ENCODE measurements around the gene CCDC66. TPM values are rescaled to one million over a fixed set of nuclear protein-coding genes. Genes with fewer than 3 reads are reported as not detected.

Gene CCDC66
- total RNA-seq, 4 donors from 2014 or later = 43.5 to 77.9 (median 65.7) TPM

DNA sequence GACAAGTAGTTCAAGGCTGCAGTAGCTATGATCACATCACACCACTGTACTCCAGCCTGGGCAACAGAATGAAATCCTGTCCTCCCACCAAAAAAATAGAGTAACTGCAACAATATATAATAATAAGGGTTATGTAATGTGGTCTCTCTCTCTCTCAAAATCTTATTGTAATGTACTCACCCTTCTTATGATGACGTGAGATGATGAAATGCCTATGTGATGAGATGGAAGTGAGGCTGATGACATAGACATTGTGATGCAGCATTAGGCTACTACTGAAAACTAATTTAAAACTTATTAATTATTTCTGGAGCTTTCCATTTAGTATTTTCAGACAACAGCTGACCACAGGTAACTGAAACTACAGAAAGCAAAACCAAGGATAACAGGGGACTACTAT, 98.7 kb downstream of the CCDC66 start:
- Histone ChIP-seq H3K27me3 (no peaks in the 10 kb centered on the region), H3K4me1 (no peaks in the 10 kb centered on the region), H3K36me3 (no peaks in the 10 kb centered on the region), H3K9me3 (no peaks in the 10 kb centered on the region), H3K4me3 (no peak overlapping the region), H3K27ac (no peak overlapping the region)
- TF ChIP-seq POLR2A (IDR thresholded peaks at IDR 0.05) = no peak
- no peak for DNase-seq
- intact Hi-C loops (cut with DNase I; ENCODE audit: low total_unique reads) = no loop called here

DNA sequence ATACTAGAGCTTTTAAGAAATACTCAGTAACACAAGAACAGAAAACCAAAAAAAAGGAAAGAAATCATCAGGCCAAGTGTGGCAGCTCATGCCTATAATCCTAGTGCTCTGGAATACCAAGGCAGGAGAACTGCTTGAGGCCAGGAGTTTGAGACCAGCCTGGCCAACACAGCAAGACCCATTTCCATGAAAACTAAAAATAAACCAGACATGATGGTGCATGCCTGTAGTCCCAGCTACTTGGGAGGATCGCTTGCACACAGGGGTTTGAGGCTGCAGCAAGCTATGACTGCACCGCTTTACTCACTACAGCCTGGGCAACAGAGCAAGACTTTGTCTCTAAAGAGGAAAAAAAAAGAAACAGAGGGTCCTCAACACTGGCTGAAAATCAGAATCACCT, 107.8 kb downstream of the CCDC66 start:
- Histone ChIP-seq H3K4me1 (no peaks in the 10 kb centered on the region), H3K27me3 (no peaks in the 10 kb centered on the region), H3K36me3 (no peaks in the 10 kb centered on the region), H3K27ac (no peak overlapping the region), H3K9me3 (no peaks in the 10 kb centered on the region), H3K4me3 (no peak overlapping the region)
- intact Hi-C loops (cut with DNase I; ENCODE audit: low total_unique reads) = no loop called here
- TF ChIP-seq, protein P1, sequence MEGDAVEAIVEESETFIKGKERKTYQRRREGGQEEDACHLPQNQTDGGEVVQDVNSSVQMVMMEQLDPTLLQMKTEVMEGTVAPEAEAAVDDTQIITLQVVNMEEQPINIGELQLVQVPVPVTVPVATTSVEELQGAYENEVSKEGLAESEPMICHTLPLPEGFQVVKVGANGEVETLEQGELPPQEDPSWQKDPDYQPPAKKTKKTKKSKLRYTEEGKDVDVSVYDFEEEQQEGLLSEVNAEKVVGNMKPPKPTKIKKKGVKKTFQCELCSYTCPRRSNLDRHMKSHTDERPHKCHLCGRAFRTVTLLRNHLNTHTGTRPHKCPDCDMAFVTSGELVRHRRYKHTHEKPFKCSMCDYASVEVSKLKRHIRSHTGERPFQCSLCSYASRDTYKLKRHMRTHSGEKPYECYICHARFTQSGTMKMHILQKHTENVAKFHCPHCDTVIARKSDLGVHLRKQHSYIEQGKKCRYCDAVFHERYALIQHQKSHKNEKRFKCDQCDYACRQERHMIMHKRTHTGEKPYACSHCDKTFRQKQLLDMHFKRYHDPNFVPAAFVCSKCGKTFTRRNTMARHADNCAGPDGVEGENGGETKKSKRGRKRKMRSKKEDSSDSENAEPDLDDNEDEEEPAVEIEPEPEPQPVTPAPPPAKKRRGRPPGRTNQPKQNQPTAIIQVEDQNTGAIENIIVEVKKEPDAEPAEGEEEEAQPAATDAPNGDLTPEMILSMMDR (IDR thresholded peaks at IDR 0.05) = no peak
- TF ChIP-seq POLR2A (IDR thresholded peaks at IDR 0.05) = no peak
- no peak for DNase-seq

DNA sequence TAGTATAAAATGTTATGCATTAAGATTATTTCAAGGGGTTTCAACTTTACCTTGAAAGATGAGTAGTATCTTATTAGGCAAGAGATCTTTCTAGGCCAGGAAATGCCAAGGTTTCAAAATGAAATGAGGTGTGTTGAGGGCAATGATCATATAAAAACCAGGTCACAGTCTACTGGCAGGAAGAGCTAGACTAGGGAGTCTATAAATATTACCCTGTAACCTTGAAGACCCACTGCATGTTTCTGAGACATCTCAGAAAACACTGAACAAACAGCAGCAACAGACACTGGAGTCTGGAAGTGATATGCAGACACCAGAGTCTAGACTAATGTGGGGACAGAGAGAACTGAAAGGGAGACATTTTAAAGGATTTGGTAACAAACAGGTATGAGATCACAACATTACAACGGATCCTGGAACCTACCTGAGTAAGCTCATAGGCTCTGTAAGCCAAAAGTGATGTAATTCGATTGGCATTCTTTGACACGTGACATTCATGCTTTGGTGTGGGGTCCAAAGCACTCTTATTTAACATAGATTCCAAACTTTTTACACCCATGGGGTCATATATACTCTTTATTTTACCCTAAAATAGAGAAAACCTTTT, 111.1 kb downstream of the CCDC66 start:
- intact Hi-C loops (cut with DNase I; ENCODE audit: low total_unique reads) = no loop called here
- Histone ChIP-seq H3K4me3 (no peak overlapping the region), H3K27ac (no peak overlapping the region), H3K4me1 (no peaks in the 10 kb centered on the region), H3K27me3 (no peaks in the 10 kb centered on the region), H3K36me3 (no peaks in the 10 kb centered on the region), H3K9me3 (no peaks in the 10 kb centered on the region)
- TF ChIP-seq, protein P1 (IDR thresholded peaks at IDR 0.05) = no peak
- TF ChIP-seq POLR2A (IDR thresholded peaks at IDR 0.05) = no peak
- DNase-seq = no peak

Other genes starting within 250 kb of the CCDC66 start
- gene ERC2, start 88.7 kb upstream of the CCDC66 start, total RNA-seq = 1 to 10 TPM in 2 of 4 donors, not detected in 2; 1.7 to 5.5 TPM
- 100 to 1,000 TPM in 2 of 4 donors, 10 to 100 TPM in 2; 59.2 to 204 (median 85.2) TPM for gene TASOR, start 126.1 kb downstream of the CCDC66 start, total RNA-seq
- gene ARHGEF3, start 244.8 kb downstream of the CCDC66 start, total RNA-seq = 10 to 100 TPM; 15.9 to 79.4 (median 44.8) TPM

Measured in uterus (tissue), 4 donors.